HG03558 (cell line): Measurements from ENCODE around the gene IPP.
"Not testable (repeated sequence)": the region's sequence is repeated elsewhere in the genome, so short reads cannot be mapped to it uniquely, and the experiment has no call there.

ENCODE experiments used
- ATAC-seq: cut with Tn5 transposase; IDR thresholded peaks from one replicate; pipeline ENCODE4 v1.9.1; 2021; ENCODE audit warnings: moderate number of reproducible peaks; ENCODE audit not compliant: unreplicated experiment; ENCODE audit errors: extremely low read depth

Gene IPP

DNA sequence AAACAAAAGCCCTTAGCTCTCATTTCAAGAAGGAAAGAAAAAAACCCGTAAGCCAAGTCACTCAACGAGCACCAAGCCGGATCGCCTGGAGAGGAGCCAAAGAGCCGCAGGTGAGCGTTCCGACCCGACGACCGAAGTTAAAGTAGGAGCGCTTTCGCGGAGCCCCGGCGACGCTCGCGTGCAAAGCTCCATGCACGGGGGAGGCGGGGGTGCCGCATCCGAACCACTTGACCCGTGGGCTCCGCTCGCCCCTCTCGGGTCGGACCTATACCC, 64.5 kb downstream of the IPP start:
- no peak for ATAC-seq

- ATAC-seq, result no peak
Measured at GRCh38 chr1:45685308-45686014, 65.0 kb downstream of the IPP start.

GRCh38 chr1:45684402-45684801, 66.1 kb downstream of the IPP start:
- no peak for ATAC-seq

DNA sequence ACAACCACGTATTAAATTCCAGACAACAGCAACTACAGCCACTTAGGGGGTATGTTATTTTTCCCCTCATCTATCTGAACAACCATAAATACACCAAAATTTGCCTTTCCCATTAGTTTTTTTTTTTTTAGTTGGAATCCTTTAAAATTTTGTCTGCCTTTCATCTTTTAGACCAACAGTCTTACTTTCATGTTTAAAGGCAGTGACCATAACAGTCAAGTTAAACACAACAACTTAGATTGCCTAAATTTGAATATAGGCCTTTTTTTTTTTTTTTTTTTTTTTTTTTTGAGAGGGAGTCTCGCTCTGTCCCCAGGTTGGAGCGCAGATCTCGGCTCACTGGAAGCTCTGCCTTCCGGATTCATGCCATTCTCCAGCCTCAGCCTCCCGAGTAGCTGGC, 67.5 kb downstream of the IPP start:
- ATAC-seq, result no peak

DNA sequence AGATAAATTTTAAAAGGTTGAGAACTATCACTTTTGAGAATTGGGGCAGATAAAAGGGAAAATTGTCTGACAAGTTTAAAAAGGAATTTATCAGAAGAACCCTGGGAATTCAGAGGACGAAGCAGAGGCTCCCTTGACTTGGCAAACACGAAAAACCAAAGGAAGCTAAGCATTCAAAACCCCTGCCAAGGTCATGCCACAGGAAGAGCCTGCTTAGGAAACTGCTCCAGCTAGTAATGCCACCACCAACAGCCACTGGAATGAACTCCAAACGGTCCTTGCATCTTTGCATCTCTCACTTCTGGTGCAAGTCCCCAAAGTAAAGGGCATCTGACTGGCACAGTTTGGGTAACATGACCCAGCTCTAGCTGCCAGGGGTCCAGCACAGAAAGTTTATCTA, 71.3 kb downstream of the IPP start:
- ATAC-seq, result no peak

DNA sequence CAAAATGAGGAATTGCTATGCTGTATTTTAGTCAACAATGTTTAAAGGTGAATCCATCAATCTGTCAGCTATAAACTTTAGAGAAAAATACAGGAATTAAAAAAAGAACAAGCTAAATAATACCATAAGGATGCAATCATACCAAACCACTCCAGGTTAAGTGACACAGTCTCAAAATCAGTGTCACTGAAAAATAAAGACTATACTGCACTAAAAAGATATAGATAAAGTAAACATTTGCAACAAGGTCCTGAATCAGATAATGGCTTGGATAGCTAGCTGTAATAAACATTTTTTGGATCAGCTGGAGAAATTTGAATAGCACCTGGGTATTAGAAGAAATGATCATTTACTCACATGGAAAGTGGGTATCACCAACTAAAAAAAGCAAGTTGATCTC, 72.0 kb downstream of the IPP start:
- no peak for ATAC-seq

DNA sequence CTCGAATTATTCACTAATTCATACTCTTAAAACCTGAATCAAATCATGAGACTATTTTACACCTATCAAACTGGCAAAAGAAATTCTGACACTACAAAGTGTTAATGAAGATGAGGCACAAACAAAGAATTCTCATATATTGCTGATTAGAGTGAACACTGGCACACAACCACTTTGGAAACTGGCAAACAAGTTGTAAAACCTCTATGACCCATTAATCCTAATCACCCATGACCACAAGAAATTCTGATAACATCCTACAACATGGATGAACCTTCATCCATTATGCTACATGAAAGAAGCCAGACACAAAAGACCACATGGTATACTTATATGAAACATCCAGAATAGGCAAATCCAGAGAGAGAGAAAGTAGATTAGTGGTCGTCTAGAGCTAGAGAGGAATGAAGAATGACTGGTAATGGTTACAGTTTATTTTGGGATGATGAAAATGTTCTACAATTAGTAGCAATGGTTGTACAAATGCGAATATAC, 72.7 kb downstream of the IPP start:
- ATAC-seq, result no peak

DNA sequence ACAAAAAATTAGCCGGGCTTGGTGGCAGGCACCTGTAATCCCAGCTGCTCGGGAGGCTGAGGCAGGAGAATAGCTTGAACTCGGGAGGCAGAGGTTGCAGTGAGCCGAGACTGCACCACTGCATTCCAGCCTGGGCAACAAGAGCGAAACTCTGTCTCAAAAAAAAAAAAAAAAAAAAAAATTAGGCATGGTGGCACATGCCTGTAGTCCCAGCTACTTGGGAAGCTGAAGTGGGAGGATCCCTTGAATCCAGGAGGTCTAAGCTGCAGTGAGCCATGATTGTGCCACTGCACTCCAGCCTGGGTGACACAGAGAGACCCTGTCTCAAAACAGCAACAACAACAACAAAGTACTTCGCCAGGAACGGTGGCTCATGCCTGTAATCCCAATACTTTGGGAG, 73.9 kb downstream of the IPP start:
- not testable (repeated sequence) for ATAC-seq

- ATAC-seq, result no peak
Measured at GRCh38 chr1:45674478-45674877, 76.0 kb downstream of the IPP start.

DNA sequence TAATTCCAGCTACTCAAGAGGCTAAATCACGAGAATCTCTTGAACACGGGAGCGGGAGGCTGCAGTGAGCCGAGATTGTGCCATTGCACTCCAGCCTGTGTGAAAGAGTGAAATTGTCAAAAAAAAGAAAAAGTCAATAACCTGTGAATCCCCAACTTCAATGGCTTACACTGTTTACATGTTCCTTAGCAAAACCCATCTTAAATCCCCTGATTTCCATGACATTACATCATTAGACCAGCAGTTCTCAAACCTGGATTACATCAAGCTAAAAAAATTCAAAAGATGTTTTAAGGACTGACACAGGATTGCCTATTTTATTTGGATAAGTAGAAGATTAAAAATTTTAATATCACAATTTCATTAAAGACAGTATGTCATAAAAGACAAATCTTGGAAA, 76.5 kb downstream of the IPP start:
- ATAC-seq, result no peak

DNA sequence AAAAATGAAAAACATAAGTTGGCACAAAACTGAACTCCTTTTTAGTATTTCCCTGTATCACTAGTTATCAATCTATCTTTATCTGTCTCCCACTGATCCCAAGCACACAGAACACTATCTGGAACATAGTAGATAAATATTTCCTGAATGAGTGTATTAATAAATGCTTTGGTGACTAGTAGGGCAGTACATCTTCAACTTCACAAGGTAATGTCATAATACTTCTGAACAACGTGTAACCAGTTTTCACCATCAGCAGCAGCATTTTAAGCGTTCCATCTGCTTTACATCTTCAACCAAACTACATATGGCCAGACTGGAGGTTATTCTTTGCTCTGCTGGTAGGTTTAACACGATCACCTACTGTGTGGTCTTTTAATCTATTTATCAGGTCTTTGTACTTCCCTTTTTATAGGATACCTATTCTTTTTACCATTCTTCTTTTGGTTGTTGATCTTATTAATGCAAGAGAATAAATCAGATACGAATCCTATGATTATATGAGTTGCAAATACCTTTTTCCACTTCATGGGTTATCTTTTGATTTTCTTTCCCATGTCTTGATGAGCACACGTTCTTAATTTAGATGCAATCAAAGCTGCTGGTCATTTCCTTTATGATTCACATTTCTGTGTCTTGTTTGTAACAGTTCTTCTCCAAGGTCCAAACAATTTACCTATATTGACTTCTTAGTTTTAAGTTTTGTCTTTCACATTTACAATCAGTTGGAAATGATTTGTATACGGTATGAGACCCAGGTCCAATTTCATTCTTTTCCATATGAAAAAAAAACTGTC, 80.4 kb downstream of the IPP start:
- no peak for ATAC-seq

- ATAC-seq, result no peak
Measured at GRCh38 chr1:45669379-45669778, 81.1 kb downstream of the IPP start.

DNA sequence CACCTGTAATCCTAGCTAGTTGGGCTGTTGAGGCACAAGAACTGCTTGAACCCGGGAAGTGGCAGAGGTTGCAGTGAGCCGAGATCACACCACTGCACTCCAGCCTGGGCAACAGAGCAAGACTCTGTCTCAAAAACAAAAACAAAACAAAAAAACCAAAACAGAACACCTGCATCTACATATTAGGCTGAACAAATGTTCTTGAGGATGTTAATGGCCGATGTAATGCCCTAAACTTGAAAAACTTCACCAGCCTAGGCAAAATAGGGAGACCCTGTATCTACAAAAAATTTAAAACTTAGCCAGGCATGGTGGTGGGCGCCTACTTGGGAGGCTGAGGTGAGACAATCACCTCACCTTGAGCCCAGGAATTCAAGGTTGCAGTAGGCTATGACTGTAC, 81.9 kb downstream of the IPP start:
- ATAC-seq, result no peak

DNA sequence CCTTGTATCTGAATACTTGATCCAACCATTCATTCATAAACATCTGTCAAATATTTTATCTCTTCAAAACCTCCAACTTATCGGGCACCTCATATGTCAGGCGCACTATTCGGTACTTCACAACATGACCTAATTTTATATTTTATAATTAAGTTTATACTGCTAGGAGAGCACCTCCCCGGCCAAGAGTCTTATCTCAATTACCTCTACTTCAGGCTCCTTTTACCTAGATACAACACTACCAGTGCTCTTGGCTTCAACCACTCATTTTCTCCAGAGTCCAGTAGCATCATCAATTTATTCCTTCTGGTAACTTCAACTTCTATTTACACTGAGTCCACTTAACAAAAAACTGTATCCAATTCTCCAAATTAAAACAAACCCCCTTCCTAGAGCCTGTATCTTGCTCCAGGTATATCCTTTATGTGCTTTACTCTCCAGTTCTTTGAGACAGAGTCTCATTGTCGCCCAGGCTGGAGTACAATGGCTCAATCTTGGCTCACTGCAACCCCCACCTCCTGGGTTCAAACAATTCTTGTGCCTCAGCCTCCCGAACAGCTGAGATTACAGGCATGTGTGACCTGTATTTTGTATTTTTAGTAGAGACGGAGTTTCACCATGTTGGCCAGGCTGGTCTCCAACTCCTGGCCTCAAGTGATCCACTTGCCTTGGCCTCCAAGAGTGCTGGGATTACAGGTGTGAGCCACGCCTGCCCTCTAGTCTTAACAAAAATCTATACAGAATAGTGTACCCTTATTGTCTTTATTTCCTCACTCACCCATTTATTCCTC, 82.9 kb downstream of the IPP start:
- no peak for ATAC-seq

DNA sequence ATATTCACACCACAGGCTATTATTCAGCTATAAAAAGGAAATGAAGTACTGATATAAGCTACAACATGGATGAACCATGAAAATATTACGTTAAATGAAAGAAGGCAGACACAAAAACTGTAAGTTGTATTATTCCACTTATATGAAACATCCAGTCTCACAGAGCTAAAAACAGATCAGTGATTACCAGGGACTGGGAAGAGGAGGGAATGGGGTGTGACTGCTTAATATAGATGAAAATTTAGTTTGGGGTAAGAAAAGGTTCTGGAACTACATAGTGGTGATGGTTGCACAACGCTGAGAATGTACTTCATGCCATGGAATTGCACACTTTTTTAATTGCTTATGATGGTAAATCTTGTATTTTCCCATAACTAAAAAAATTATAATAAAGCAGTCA, 83.6 kb downstream of the IPP start:
- no peak for ATAC-seq

- ATAC-seq, result no peak
Measured at GRCh38 chr1:45660336-45660735, 90.1 kb downstream of the IPP start.

GRCh38 chr1:45659222-45659621, 91.2 kb downstream of the IPP start:
- ATAC-seq, result no peak

GRCh38 chr1:45658171-45658570, 92.3 kb downstream of the IPP start:
- no peak for ATAC-seq

DNA sequence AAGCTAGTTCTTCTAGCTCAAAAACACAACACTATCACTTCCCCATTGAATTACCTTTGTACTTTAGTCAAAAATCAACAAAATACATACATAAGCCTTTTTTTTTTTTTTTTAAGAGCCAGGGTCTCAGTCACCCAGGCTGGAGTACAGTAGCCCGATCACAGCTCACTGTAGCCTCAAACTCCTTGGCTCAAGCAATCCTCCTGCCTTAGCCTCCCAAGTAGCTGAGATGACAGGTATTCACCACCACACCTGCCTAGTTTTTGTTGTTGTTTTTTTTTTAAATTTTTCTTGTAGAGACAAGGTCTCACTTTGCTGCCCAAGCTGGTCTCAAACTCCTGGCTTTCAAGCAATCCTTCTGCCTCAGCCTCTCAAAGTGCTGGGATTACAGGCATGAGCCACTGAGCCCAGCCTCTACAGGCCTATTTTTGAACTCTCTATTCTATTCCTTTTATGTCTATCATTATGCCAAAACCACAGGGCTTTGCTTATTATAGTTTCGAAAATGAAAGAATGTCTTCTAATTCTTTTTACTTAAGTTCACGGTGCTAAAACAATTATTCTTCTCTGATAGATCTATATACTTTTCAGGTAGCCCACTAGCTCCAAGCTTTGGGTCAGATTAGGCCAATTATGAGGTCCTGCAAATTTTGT, 93.8 kb downstream of the IPP start:
- no peak for ATAC-seq

DNA sequence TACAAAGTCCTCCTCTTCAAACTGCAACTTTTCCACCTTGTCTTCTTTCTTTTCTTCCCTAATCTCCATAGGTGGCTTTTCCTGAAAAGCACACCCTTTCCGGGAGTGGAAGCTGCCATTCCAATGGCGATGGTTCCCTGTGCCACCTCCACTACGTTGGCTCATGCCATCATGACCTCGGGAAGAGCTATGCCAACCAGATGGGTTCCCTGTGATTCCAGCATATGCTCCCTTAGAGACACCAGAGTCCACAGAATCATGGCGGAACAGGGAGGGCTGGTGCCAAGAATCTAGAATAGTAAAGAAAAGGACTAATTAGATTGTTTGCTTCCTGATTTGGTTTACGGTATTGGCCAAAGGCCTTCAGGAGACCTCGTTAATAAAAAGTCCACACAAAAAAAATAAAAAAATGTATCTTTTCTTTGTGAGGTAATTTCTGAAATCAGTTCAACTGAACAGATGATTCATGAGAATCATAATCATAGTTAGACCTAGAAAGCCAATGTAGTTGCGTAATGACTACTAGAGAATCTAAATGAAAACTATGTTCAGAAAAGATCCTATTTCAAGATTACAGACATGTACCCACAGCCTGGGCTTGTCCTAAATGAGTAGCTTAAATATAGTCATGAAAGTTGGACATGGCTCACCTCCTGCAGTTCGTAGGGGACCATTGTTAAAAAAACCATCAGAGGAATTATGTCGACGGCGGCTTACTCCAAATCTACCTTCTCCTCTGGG, 95.7 kb downstream of the IPP start:
- ATAC-seq, result no peak
